Skeletal muscle cell (primary cell): ENCODE results near the gene SUCO.
"Not testable (repeated sequence)": the region's sequence is repeated elsewhere in the genome, so short reads cannot be mapped to it uniquely, and the experiment has no call there.

Source experiments
- DNase-seq: peaks from one replicate; pipeline ENCODE4 v3.0.0-alpha.2; 2010; ENCODE audit warnings: low read depth
- H3K4me3 ChIP-seq: 2 replicates; pipeline ENCODE4 v1.5.1; 2011; ENCODE audit warnings: low read depth, mild to moderate bottlenecking, control low read depth, low read length, moderate library complexity

The SUCO gene

GRCh38 chr1:172556461-172556860, 23.5 kb downstream of the SUCO start:
- no peak overlapping the region for H3K4me3 ChIP-seq
- DNase-seq, result no peak

- no peak overlapping the region for H3K4me3 ChIP-seq
- DNase-seq, result no peak
Measured at GRCh38 chr1:172557270-172557669, 24.3 kb downstream of the SUCO start.

- no peak for DNase-seq
- no peak overlapping the region for H3K4me3 ChIP-seq
Measured at GRCh38 chr1:172559572-172560210, 26.7 kb downstream of the SUCO start.

- DNase-seq, result no peak
- no peak overlapping the region for H3K4me3 ChIP-seq
Measured at GRCh38 chr1:172561252-172561651, 28.3 kb downstream of the SUCO start.

GRCh38 chr1:172566196-172566997, 33.4 kb downstream of the SUCO start:
- no peak for DNase-seq
- H3K4me3 ChIP-seq, result no peak overlapping the region

GRCh38 chr1:172567720-172568119, 34.8 kb downstream of the SUCO start:
- DNase-seq, result no peak
- no peak overlapping the region for H3K4me3 ChIP-seq

GRCh38 chr1:172574080-172574479, 41.1 kb downstream of the SUCO start:
- no peak overlapping the region for H3K4me3 ChIP-seq
- DNase-seq, result no peak

- no peak overlapping the region for H3K4me3 ChIP-seq
- no peak for DNase-seq
Measured at GRCh38 chr1:172578586-172578985, 45.6 kb downstream of the SUCO start.

GRCh38 chr1:172581273-172581672, 48.3 kb downstream of the SUCO start:
- no peak for DNase-seq
- H3K4me3 ChIP-seq, result no peak overlapping the region

GRCh38 chr1:172581779-172582178, 48.8 kb downstream of the SUCO start:
- peak; percentile 0 for DNase-seq

GRCh38 chr1:172582889-172583288, 49.9 kb downstream of the SUCO start:
- no peak for DNase-seq
- H3K4me3 ChIP-seq, result no peak overlapping the region

More at GRCh38 chr1:172581779-172582178, 48.8 kb downstream of the SUCO start:
- H3K4me3 ChIP-seq, result no peak overlapping the region

GRCh38 chr1:172585348-172585747, 52.4 kb downstream of the SUCO start:
- peak; percentile 14 for DNase-seq

GRCh38 chr1:172585861-172586260, 52.9 kb downstream of the SUCO start:
- H3K4me3 ChIP-seq, result no peak overlapping the region
- no peak for DNase-seq

More at GRCh38 chr1:172585348-172585747, 52.4 kb downstream of the SUCO start:
- H3K4me3 ChIP-seq, result no peak overlapping the region

GRCh38 chr1:172588296-172589291, 55.6 kb downstream of the SUCO start:
- peak; percentile 71 for DNase-seq
- no peak overlapping the region for H3K4me3 ChIP-seq

GRCh38 chr1:172589553-172589952, 56.6 kb downstream of the SUCO start:
- DNase-seq, result no peak
- no peak overlapping the region for H3K4me3 ChIP-seq

- H3K4me3 ChIP-seq, DNase-seq: not testable (repeated sequence)
Measured at GRCh38 chr1:172591429-172591828, 58.5 kb downstream of the SUCO start.

GRCh38 chr1:172595066-172595465, 62.1 kb downstream of the SUCO start:
- not testable (repeated sequence) for H3K4me3 ChIP-seq, DNase-seq

GRCh38 chr1:172596782-172597181, 63.8 kb downstream of the SUCO start:
- DNase-seq, H3K4me3 ChIP-seq: not testable (repeated sequence)

GRCh38 chr1:172599912-172600311, 67.0 kb downstream of the SUCO start:
- no peak overlapping the region for H3K4me3 ChIP-seq
- DNase-seq, result no peak

- no peak overlapping the region for H3K4me3 ChIP-seq
- DNase-seq, result no peak
Measured at GRCh38 chr1:172600615-172601014, 67.7 kb downstream of the SUCO start.
